Measurements from ENCODE around the gene GALNT13. TPM values are rescaled to one million over a fixed set of nuclear protein-coding genes. Genes with fewer than 3 reads are reported as not detected.

Gene GALNT13
- total RNA-seq, 2 experiments from 2014 or later, result not detected

DNA sequence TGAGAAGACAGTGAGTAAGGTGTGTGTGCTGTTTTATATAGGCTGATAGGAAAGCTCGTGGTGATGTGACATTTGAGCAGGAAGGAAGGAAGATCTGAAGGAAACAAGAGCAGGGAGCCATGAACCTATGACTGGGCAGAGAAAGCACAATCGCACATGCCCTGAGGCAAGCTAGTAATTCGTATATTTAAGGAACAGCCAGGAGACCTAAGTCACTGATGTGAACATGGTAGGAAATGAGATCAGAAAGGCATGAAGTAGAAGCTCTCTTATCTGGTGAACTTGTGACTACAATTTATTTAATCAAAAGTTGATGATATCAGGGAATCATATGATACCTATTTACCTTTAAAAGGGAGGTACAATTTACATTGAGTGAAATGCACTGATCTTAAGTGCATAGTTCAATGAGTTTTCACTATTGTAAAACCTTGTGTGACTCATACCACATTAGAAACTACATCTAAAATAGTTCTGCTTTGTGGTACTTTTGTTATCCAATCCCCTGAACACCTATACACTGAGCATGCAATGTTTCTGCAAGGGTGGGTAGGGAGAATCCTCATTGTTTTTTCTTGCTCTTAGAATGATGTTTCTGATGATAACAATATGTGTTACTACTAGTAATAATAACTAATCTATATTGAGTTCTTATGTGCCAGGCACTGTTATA, 67.5 kb downstream of the GALNT13 start:
- no peaks in the 10 kb centered on the region for H3K4me1 Mint-ChIP-seq (ENCODE audit: low read depth)
- H3K27ac Mint-ChIP-seq, result no peak overlapping the region
- H3K4me3 Mint-ChIP-seq, result no peak overlapping the region
- Histone ChIP-seq H3K4me1 (ENCODE audit: insufficient read depth, low read length) (no peaks in the 10 kb centered on the region), H3K9me3 (ENCODE audit: control insufficient read depth in 1 of 2, insufficient read depth in 1 of 2, low read length in 2 of 2) (peaks cover 0 to 8% of the 10 kb centered on the region in 2 experiments), H3K36me3 (ENCODE audit: insufficient read depth, low read length) (no peaks in the 10 kb centered on the region), H3K27ac (ENCODE audit: low read depth in 1 of 2, low read length in 2 of 2) (no peak overlapping the region), H3K27me3 (ENCODE audit: control insufficient read depth in 1 of 2, insufficient read depth in 2 of 2, low read length in 2 of 2) (no peaks in the 10 kb centered on the region), H3K4me3 (ENCODE audit: low read length) (no peak overlapping the region)
- TF ChIP-seq, protein P1, sequence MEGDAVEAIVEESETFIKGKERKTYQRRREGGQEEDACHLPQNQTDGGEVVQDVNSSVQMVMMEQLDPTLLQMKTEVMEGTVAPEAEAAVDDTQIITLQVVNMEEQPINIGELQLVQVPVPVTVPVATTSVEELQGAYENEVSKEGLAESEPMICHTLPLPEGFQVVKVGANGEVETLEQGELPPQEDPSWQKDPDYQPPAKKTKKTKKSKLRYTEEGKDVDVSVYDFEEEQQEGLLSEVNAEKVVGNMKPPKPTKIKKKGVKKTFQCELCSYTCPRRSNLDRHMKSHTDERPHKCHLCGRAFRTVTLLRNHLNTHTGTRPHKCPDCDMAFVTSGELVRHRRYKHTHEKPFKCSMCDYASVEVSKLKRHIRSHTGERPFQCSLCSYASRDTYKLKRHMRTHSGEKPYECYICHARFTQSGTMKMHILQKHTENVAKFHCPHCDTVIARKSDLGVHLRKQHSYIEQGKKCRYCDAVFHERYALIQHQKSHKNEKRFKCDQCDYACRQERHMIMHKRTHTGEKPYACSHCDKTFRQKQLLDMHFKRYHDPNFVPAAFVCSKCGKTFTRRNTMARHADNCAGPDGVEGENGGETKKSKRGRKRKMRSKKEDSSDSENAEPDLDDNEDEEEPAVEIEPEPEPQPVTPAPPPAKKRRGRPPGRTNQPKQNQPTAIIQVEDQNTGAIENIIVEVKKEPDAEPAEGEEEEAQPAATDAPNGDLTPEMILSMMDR (IDR thresholded peaks at IDR 0.05), result no peak
- peaks cover 7% of the 10 kb centered on the region for H3K9me3 Mint-ChIP-seq
- H3K36me3 Mint-ChIP-seq (ENCODE audit: low read depth), result no peaks in the 10 kb centered on the region
- POLR2A ChIA-PET, result no interaction called here
- CTCF ChIA-PET, result no interaction called here
- ATAC-seq (ENCODE audit: poor library complexity) (no peak), DNase-seq (no peak)
- no peaks in the 10 kb centered on the region for H3K27me3 Mint-ChIP-seq
- intact Hi-C loops (cut with DNase I, micrococcal nuclease), result no loop called here

DNA sequence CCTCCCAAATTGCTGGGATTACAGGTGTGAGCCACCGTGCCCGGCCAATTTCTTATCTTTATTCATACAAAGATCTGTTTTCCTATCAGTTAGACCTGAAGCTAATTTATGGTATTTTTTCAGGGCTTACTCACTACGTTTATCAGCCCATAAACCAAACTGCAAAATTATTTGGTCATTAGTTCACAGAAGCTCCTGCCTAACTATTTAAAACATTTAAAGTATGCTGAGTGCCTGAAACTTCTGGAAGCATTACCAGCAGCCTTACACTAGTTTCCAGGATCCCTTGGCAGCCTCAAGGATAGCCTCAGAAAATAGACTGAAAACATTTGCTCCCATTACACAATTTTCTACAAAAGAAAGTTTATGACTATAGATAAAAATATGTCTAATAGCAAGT, 68.8 kb downstream of the GALNT13 start:
- Mint-ChIP-seq H3K9me3 (peaks cover 7% of the 10 kb centered on the region), H3K36me3 (ENCODE audit: low read depth) (no peaks in the 10 kb centered on the region), H3K4me1 (ENCODE audit: low read depth) (no peaks in the 10 kb centered on the region), H3K27ac (no peak overlapping the region), H3K4me3 (no peak overlapping the region), H3K27me3 (no peaks in the 10 kb centered on the region)
- TF ChIP-seq, protein P1 (IDR thresholded peaks at IDR 0.05), result no peak
- Histone ChIP-seq H3K9me3 (ENCODE audit: control insufficient read depth in 1 of 2, insufficient read depth in 1 of 2, low read length in 2 of 2) (peaks cover 0 to 8% of the 10 kb centered on the region in 2 experiments), H3K36me3 (ENCODE audit: insufficient read depth, low read length) (no peaks in the 10 kb centered on the region), H3K27me3 (ENCODE audit: control insufficient read depth in 1 of 2, insufficient read depth in 2 of 2, low read length in 2 of 2) (no peaks in the 10 kb centered on the region), H3K4me1 (ENCODE audit: insufficient read depth, low read length) (no peaks in the 10 kb centered on the region), H3K27ac (ENCODE audit: low read depth in 1 of 2, low read length in 2 of 2) (no peak overlapping the region), H3K4me3 (ENCODE audit: low read length) (no peak overlapping the region)
- POLR2A ChIA-PET, result no interaction called here
- no peak for ATAC-seq (ENCODE audit: poor library complexity)
- DNase-seq, result no peak
- intact Hi-C loops (cut with DNase I, micrococcal nuclease), result no loop called here
- CTCF ChIA-PET, result no interaction called here

DNA sequence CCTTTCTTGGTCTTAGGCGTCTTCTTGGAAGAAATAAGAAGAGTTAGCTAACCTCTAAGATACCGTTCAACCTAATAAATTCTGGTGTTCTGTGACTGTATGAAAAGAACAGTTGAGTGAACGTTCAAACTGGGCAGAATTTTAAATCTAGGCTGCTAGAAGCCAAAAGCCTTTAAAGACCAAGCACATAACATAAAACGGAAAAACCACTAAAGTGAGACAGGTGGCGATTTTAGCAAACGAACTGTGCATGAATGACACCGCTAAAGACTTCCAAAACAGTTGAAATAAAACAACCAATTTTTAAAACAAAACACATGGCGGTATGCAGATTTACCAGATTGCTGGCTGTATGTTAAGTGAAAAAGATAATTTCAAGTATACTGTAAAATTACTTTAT, 73.1 kb downstream of the GALNT13 start:
- no peak for ATAC-seq (ENCODE audit: poor library complexity)
- no peak for DNase-seq
- ChIA-PET CTCF (no interaction called here), POLR2A (no interaction called here)
- peaks cover 0 to 5% of the 10 kb centered on the region in 2 experiments for H3K9me3 ChIP-seq (ENCODE audit: control insufficient read depth in 1 of 2, insufficient read depth in 1 of 2, low read length in 2 of 2)
- intact Hi-C loops (cut with DNase I, micrococcal nuclease), result no loop called here
- no peaks in the 10 kb centered on the region for H3K9me3 Mint-ChIP-seq
- H3K4me3 ChIP-seq (ENCODE audit: low read length), result no peak overlapping the region
- H3K27me3 ChIP-seq (ENCODE audit: control insufficient read depth in 1 of 2, insufficient read depth in 2 of 2, low read length in 2 of 2), result no peaks in the 10 kb centered on the region
- no peak overlapping the region for H3K27ac ChIP-seq (ENCODE audit: low read depth in 1 of 2, low read length in 2 of 2)
- no peaks in the 10 kb centered on the region for H3K4me1 Mint-ChIP-seq (ENCODE audit: low read depth)
- no peaks in the 10 kb centered on the region for H3K4me1 ChIP-seq (ENCODE audit: insufficient read depth, low read length)
- H3K36me3 ChIP-seq (ENCODE audit: insufficient read depth, low read length), result no peaks in the 10 kb centered on the region
- no peaks in the 10 kb centered on the region for H3K36me3 Mint-ChIP-seq (ENCODE audit: low read depth)
- no peaks in the 10 kb centered on the region for H3K27me3 Mint-ChIP-seq
- TF ChIP-seq, protein P1 (IDR thresholded peaks at IDR 0.05), result no peak
- no peak overlapping the region for H3K4me3 Mint-ChIP-seq
- H3K27ac Mint-ChIP-seq, result no peak overlapping the region
